Spinal cord (tissue), 10 donors: ENCODE measurements around the gene ARL16. TPM values are rescaled to one million over a fixed set of nuclear protein-coding genes. Genes with fewer than 3 reads are reported as not detected.
A peak's percentile ranks its signal among the peaks of the same experiment; 100 is the strongest.

Source experiments
- DNase-seq, 6 donors: peaks; one replicate each; pipeline versions ENCODE4 v3.0.0 to v3.0.0-alpha.2; 2013 to 2015; ENCODE audit warnings: low spot score in 6 of 6, low read depth in 4 of 6
- H3K27ac ChIP-seq: one replicate; pipeline ENCODE4 v1.5.1; 2013; ENCODE audit warnings: low read depth, low read length, control low read depth
- H3K27me3 ChIP-seq: one replicate; pipeline ENCODE4 v1.6.1; 2013; ENCODE audit warnings: low read length; ENCODE audit not compliant: control insufficient read depth, insufficient read depth
- H3K36me3 ChIP-seq: one replicate; pipeline ENCODE4 v1.6.1; 2013; ENCODE audit warnings: low read length; ENCODE audit not compliant: control insufficient read depth, insufficient read depth
- H3K4me1 ChIP-seq: one replicate; pipeline ENCODE4 v1.6.1; 2013; ENCODE audit warnings: low read length; ENCODE audit not compliant: control insufficient read depth, insufficient read depth
- H3K4me3 ChIP-seq: one replicate; pipeline ENCODE4 v1.5.1; 2013; ENCODE audit warnings: low read depth, low read length, control low read depth
- H3K9me3 ChIP-seq: one replicate; pipeline ENCODE4 v1.6.1; 2013; ENCODE audit warnings: low read length; ENCODE audit not compliant: control insufficient read depth, insufficient read depth
- WGBS: methylation state at CpG from one replicate; pipeline ENCODE4 v1.1.5; 2013; ENCODE audit warnings: missing lambda C conversion rate; ENCODE audit not compliant: insufficient coverage; 5-methylcytosine and 5-hydroxymethylcytosine counted together
- long read RNA-seq, 4 donors: transcript quantifications; one replicate each; lab custom pipeline, GENCODE V29; 2026
- polyA plus RNA-seq, 2 donors: library from polyadenylated mRNA; unstranded; fragments of 120-200 nt; gene quantifications; one replicate each; pipeline ENCODE4 v1.2.1, GENCODE V29; 2013; ENCODE audit not compliant: insufficient read length in 2 of 2
- total RNA-seq, 2 donors: library from RNA; depleted of rRNA in 1 of 2; stranded (reverse); fragments of 120-200 nt in 1 of 2; fragments of >200 nt in 1 of 2; gene quantifications; one replicate each; pipeline versions ENCODE4 v1.2.3 to v1.2.4, GENCODE V29; 2013 to 2014
- donor health status: healthy.

Gene ARL16
- total RNA-seq (10 to 100 TPM; 43.2 to 57.1 TPM), polyA plus RNA-seq (10 to 100 TPM; 64.8 to 69.1 TPM)
- long read RNA-seq, donor 1, transcript ARL16-201 (5 exons, 1,227 nt): major isoform, 31 of 209 reads
- long read RNA-seq, donor 1, transcript ARL16-202 (4 exons, 768 nt): minor isoform, 5 of 209 reads
- long read RNA-seq, donor 1, partial matches to known transcripts: 164 of 209 reads
- long read RNA-seq, donor 1, other reads (novel, unspliced or antisense): 0 of 209 reads
- long read RNA-seq, donor 2, transcript ARL16-201 (5 exons, 1,227 nt): major isoform, 5 of 38 reads
- long read RNA-seq, donor 2, partial matches to known transcripts: 24 of 38 reads
- long read RNA-seq, donor 2, other reads (novel, unspliced or antisense): 5 of 38 reads
- long read RNA-seq, donor 3, transcript ARL16-201 (5 exons, 1,227 nt): major isoform, 14 of 18 reads
- long read RNA-seq, donor 3, partial matches to known transcripts: 0 of 18 reads
- long read RNA-seq, donor 3, other reads (novel, unspliced or antisense): 0 of 18 reads
- long read RNA-seq, donor 4, transcript ARL16-202 (4 exons, 768 nt): minor isoform, 8 of 51 reads
- long read RNA-seq, donor 4, transcript ARL16-201 (5 exons, 1,227 nt): major isoform, 24 of 51 reads
- long read RNA-seq, donor 4, partial matches to known transcripts: 7 of 51 reads
- long read RNA-seq, donor 4, other reads (novel, unspliced or antisense): 6 of 51 reads

GRCh38 chr17:81683584-81684441, at the start of gene ARL16, which contains the start of gene HGS:
ARL16 (minus strand) TSS chr17:81683797; CDS start chr17:81683753, 44 bp downstream.
HGS (plus strand) TSS chr17:81684011; CDS start chr17:81684067, 56 bp downstream.
- peaks cover 70% of the 10 kb centered on the region for H3K36me3 ChIP-seq
- H3K9me3 ChIP-seq: no peaks in the 10 kb centered on the region
- under 1% methylated on average over 112 of the region's 112 CpGs for WGBS
- peak within 1 kb of the TSS; percentile 97 for H3K4me3 ChIP-seq
- peaks cover 37% of the 10 kb centered on the region for H3K4me1 ChIP-seq
- DNase-seq: peak; percentile 96 to 100 (median 99)
- H3K27ac ChIP-seq: peak within 1 kb of the TSS; percentile 67
- H3K27me3 ChIP-seq: no peaks in the 10 kb centered on the region

DNA sequence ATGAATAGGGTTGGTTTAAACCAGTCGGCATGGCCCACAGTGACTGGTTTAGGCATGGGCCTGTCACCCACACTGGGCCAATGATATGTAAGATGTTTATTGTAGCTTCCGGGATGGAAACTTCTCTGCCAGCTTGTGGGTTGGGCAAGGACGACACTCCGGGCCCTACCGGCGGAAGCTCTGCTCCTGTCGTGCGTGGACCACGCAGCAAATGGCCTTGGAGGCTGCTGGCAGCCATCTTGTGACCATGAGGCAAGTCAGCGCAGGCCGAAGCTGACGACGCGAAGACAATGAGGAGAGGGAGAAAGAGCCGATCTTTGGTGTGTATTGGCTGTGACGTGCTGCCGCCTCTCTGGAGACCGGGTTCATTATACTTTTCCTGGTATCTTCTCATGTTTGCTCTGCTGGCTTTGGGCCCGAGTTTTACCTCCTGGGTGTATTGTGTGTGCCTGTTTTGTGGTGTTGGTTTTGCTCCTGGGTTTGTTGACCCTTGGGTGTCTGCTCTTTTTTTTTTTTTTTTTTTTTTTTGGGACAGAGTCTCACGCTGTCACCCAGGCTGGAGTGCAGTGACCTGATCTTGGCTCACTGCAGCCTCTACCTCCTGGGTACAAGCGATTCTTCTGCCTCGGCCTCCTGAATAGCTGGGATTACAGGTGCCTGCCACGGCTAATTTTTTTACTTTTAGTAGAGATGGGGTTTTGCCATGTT, 43.9 kb upstream of the ARL16 start:
- no peak overlapping the region for H3K27ac ChIP-seq
- no peaks in the 10 kb centered on the region for H3K27me3 ChIP-seq
- peaks cover 26% of the 10 kb centered on the region for H3K4me1 ChIP-seq
- DNase-seq: no peak
- no peak overlapping the region for H3K4me3 ChIP-seq
- WGBS: 90% methylated on average over 22 of the region's 23 CpGs
- no peaks in the 10 kb centered on the region for H3K9me3 ChIP-seq
- H3K36me3 ChIP-seq: no peaks in the 10 kb centered on the region

DNA sequence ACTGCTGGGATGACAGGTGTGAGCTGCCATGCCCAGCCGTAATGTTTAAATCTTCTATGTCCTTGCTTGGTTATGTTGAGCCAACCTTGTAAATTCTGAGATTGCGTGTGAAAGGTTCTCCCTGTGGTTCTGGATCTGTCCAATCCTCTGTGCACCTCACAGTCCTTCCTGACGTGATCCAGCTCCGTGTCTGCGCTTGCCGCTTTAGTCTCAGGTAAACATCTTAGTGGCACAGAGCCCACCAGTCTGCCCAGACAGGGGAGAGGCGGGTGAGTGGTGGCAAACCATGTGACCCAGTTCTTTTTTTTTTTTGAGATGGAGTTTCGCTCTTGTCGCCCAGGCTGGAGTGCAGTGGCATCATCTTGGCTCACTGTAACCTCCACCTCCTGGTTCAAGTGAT, 42.4 kb upstream of the ARL16 start:
- Histone ChIP-seq H3K9me3 (no peaks in the 10 kb centered on the region), H3K36me3 (peaks cover 3% of the 10 kb centered on the region), H3K27me3 (no peaks in the 10 kb centered on the region), H3K4me1 (peaks cover 21% of the 10 kb centered on the region), H3K4me3 (no peak overlapping the region), H3K27ac (no peak overlapping the region)
- 86% methylated on average over 6 of the region's 9 CpGs for WGBS
- DNase-seq: no peak

DNA sequence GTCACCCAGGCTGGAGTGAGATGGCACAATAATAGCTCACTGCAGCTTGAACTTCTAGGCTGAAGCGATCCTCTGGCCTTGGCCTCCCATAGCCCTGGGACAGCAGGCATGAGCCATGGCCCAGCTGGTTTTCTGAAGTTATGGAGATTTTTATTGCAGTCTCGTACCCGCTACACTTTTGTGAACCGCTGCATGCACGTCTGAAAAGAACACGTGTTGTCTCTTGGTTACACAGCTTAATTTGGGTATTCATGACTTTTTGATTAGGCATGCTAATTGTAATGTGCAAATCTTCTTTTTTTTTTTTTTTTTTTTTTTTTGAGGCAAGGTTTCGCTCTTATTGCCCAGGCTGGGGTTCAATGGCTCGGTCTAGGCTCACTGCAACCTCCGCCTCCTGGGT, 41.8 kb upstream of the ARL16 start:
- H3K4me3 ChIP-seq: no peak overlapping the region
- WGBS: 76% methylated on average over 6 of the region's 9 CpGs
- no peak for DNase-seq
- no peaks in the 10 kb centered on the region for H3K27me3 ChIP-seq
- peaks cover 21% of the 10 kb centered on the region for H3K4me1 ChIP-seq
- H3K27ac ChIP-seq: no peak overlapping the region
- no peaks in the 10 kb centered on the region for H3K9me3 ChIP-seq
- peaks cover 9% of the 10 kb centered on the region for H3K36me3 ChIP-seq

- DNase-seq: no peak
- Histone ChIP-seq H3K36me3 (peaks cover 22% of the 10 kb centered on the region), H3K27ac (no peak overlapping the region), H3K4me1 (peaks cover 29% of the 10 kb centered on the region), H3K9me3 (no peaks in the 10 kb centered on the region), H3K4me3 (no peak overlapping the region), H3K27me3 (no peaks in the 10 kb centered on the region)
- WGBS: 92% methylated on average over 7 of the region's 12 CpGs
Observed at GRCh38 chr17:81723651-81724209, 40.1 kb upstream of the ARL16 start.

- Histone ChIP-seq H3K36me3 (peaks cover 33% of the 10 kb centered on the region), H3K9me3 (no peaks in the 10 kb centered on the region), H3K27me3 (no peaks in the 10 kb centered on the region), H3K4me3 (no peak overlapping the region), H3K4me1 (peaks cover 29% of the 10 kb centered on the region), H3K27ac (no peak overlapping the region)
- 72% methylated on average over 6 of the region's 10 CpGs for WGBS
- peak in 1 of 6 donors; percentile 47 for DNase-seq
Observed at GRCh38 chr17:81722184-81723120, 38.9 kb upstream of the ARL16 start.

GRCh38 chr17:81720267-81721071, 36.9 kb upstream of the ARL16 start:
- Histone ChIP-seq H3K36me3 (peaks cover 53% of the 10 kb centered on the region), H3K27ac (no peak overlapping the region), H3K27me3 (no peaks in the 10 kb centered on the region), H3K9me3 (no peaks in the 10 kb centered on the region), H3K4me3 (no peak overlapping the region), H3K4me1 (peaks cover 29% of the 10 kb centered on the region)
- DNase-seq: no peak
- 75% methylated on average over 33 of the region's 33 CpGs for WGBS
